ENCODE data around the gene KLRC1.
"Not testable (repeated sequence)": the region's sequence is repeated elsewhere in the genome, so short reads cannot be mapped to it uniquely, and the experiment has no call there.

KLRC1 gene

GRCh38 chr12:10466311-10466710 lies 13.1 kb upstream of the KLRC1 start:
- DNase-seq (ENCODE audit: low read depth) = no peak
- H3K4me3 ChIP-seq (ENCODE audit: low read depth, low read length) = no peak overlapping the region
- TF ChIP-seq, protein P1, sequence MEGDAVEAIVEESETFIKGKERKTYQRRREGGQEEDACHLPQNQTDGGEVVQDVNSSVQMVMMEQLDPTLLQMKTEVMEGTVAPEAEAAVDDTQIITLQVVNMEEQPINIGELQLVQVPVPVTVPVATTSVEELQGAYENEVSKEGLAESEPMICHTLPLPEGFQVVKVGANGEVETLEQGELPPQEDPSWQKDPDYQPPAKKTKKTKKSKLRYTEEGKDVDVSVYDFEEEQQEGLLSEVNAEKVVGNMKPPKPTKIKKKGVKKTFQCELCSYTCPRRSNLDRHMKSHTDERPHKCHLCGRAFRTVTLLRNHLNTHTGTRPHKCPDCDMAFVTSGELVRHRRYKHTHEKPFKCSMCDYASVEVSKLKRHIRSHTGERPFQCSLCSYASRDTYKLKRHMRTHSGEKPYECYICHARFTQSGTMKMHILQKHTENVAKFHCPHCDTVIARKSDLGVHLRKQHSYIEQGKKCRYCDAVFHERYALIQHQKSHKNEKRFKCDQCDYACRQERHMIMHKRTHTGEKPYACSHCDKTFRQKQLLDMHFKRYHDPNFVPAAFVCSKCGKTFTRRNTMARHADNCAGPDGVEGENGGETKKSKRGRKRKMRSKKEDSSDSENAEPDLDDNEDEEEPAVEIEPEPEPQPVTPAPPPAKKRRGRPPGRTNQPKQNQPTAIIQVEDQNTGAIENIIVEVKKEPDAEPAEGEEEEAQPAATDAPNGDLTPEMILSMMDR (IDR thresholded peaks at IDR 0.05; ENCODE audit: insufficient read depth, low read depth, low read length, missing control alignments) = no peak

GRCh38 chr12:10457760-10458159 lies 4.6 kb upstream of the KLRC1 start:
- no peak for DNase-seq (ENCODE audit: low read depth)
- H3K4me3 ChIP-seq (ENCODE audit: low read depth, low read length) = no peak overlapping the region
- TF ChIP-seq, protein P1 (IDR thresholded peaks at IDR 0.05; ENCODE audit: insufficient read depth, low read depth, low read length, missing control alignments) = no peak

- DNase-seq (ENCODE audit: low read depth) = no peak
- no peak overlapping the region for H3K4me3 ChIP-seq (ENCODE audit: low read depth, low read length)
- TF ChIP-seq, protein P1 (IDR thresholded peaks at IDR 0.05; ENCODE audit: insufficient read depth, low read depth, low read length, missing control alignments) = no peak
These were observed 3.7 kb upstream of the KLRC1 start for GRCh38 chr12:10456856-10457255.

DNA sequence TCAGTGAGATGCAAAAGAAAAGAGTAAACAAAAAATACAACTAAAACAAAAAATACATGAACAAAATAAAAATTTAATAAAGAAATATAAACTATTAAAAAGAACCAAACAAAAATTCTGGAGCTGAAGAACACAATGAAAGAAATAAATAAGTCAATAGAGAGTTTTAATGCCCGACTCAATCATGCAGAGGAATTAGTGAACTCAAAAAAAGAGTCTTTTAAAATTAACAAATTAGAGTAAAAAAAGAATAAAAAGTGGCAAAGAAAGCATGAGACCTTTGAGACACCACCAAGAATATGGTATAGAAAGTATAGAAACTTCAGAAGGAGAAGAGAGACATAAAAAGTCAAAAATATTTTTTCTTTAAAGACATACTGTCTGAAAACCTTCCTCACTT lies 2.6 kb upstream of the KLRC1 start:
- no peak for DNase-seq (ENCODE audit: low read depth)
- H3K4me3 ChIP-seq (ENCODE audit: low read depth, low read length) = no peak overlapping the region
- TF ChIP-seq, protein P1 (IDR thresholded peaks at IDR 0.05; ENCODE audit: insufficient read depth, low read depth, low read length, missing control alignments) = no peak

- DNase-seq (ENCODE audit: low read depth) = no peak
- TF ChIP-seq, protein P1 (IDR thresholded peaks at IDR 0.05; ENCODE audit: insufficient read depth, low read depth, low read length, missing control alignments) = no peak
- no peak overlapping the region for H3K4me3 ChIP-seq (ENCODE audit: low read depth, low read length)
These were observed 1.4 kb upstream of the KLRC1 start for GRCh38 chr12:10454531-10454930.

- H3K4me3 ChIP-seq (ENCODE audit: low read depth, low read length) = no peak overlapping the region
- DNase-seq (ENCODE audit: low read depth) = no peak
- TF ChIP-seq, protein P1 (IDR thresholded peaks at IDR 0.05; ENCODE audit: insufficient read depth, low read depth, low read length, missing control alignments) = no peak
These were observed 4.9 kb downstream of the KLRC1 start for GRCh38 chr12:10448236-10448635.

GRCh38 chr12:10446052-10446451 lies 7.1 kb downstream of the KLRC1 start:
- H3K4me3 ChIP-seq (ENCODE audit: low read depth, low read length); DNase-seq (ENCODE audit: low read depth): not testable (repeated sequence)

DNA sequence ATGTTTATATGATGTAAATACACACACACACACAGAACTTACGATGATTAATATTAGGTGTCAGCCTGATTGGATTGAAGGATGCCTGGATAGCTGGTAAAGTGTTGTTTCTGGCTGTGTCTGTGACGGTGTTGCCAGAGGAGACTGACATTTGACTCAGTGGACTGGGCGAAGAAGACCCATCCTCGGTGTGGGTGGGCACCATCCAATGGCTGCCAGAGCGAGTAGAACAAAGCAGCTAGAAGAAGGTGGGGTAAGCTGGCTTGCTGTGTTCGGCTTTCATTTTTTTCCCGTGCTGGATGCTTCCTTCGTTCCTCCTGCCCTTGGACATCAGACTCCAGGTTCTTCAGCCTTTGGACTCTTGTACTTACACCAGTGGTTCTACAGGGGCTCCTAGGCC lies 12.0 kb downstream of the KLRC1 start:
- H3K4me3 ChIP-seq (ENCODE audit: low read depth, low read length); DNase-seq (ENCODE audit: low read depth): not testable (repeated sequence)

GRCh38 chr12:10439608-10440274 lies 13.4 kb downstream of the KLRC1 start:
- not testable (repeated sequence) for DNase-seq (ENCODE audit: low read depth); H3K4me3 ChIP-seq (ENCODE audit: low read depth, low read length)

DNA sequence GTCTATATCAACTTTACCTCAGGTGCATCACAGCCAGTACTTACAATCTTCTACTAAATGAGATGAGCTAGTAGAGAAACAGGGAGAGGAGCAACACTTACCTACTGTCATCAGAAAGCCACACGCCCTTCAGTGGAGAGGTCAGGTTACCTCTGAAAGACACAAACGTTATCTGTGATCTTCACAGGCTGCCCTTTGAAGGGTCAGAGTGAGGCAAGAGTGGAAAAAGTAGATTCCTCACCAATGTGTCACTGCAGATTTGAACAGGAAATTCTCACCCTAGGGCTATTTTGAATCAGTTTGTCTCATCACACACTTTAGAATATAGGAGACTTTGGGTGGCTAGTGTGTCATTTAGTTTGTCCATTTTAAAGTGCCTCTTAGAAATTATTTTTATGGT lies 15.6 kb downstream of the KLRC1 start:
- not testable (repeated sequence) for H3K4me3 ChIP-seq (ENCODE audit: low read depth, low read length); DNase-seq (ENCODE audit: low read depth)

GRCh38 chr12:10435816-10436215 lies 17.4 kb downstream of the KLRC1 start, which contains the start of gene KLRC2:
TSS of gene KLRC2 (minus strand) at chr12:10436010. CDS start at chr12:10435986, 24 bp downstream.
- not testable (repeated sequence) for DNase-seq (ENCODE audit: low read depth); H3K4me3 ChIP-seq (ENCODE audit: low read depth, low read length)

GRCh38 chr12:10430623-10431022 lies 22.6 kb downstream of the KLRC1 start:
- DNase-seq (ENCODE audit: low read depth); H3K4me3 ChIP-seq (ENCODE audit: low read depth, low read length): not testable (repeated sequence)

Data from GM12865 (cell line).